BE2C (cell line): ENCODE measurements around the gene RSKR.
A peak's percentile ranks its signal among the peaks of the same experiment; 100 is the strongest.

ENCODE experiments used
- DNase-seq: peaks from one replicate; pipeline ENCODE4 v3.0.0-alpha.2; 2020
- H3K27me3 ChIP-seq: fragments of 250-450 bp; sonication (Bioruptor Pico); 2 replicates; pipeline ENCODE4 v1.5.1; 2020; ENCODE audit warnings: mild to moderate bottlenecking
- H3K36me3 ChIP-seq: fragments of 250-450 bp; sonication (Bioruptor Pico); 2 replicates; pipeline ENCODE4 v1.5.1; 2020; ENCODE audit warnings: mild to moderate bottlenecking
- H3K4me1 ChIP-seq: fragments of 250-450 bp; sonication (Bioruptor Pico); 2 replicates; pipeline ENCODE4 v1.5.1; 2020
- H3K4me3 ChIP-seq: 2 replicates; pipeline ENCODE4 v1.5.1; 2011; ENCODE audit warnings: low read depth, low read length
- H3K9me3 ChIP-seq: fragments of 250-450 bp; sonication (Bioruptor Pico); 2 replicates; pipeline ENCODE4 v1.5.1; 2020
- CTCF ChIP-seq: IDR thresholded peaks from 2 replicates; pipeline ENCODE4 v1.5.1; 2012; ENCODE audit warnings: mild to moderate bottlenecking, low read depth, low read length

RSKR gene

GRCh38 chr17:28571361-28572122 lies 42.4 kb downstream of the RSKR start, which contains the start of gene PIGS:
TSS of gene PIGS (minus strand) at chr17:28571524. CDS start at chr17:28571496, 28 bp downstream.
- H3K36me3 ChIP-seq = no peaks in the 10 kb centered on the region; the same call in 1 of the 2 replicates
- peak within 1 kb of the TSS; percentile 88 for H3K4me3 ChIP-seq
- no peak for TF ChIP-seq CTCF
- no peaks in the 10 kb centered on the region for H3K27me3 ChIP-seq
- H3K4me1 ChIP-seq = peaks cover 7% of the 10 kb centered on the region; the same call in 1 of the 2 replicates
- H3K9me3 ChIP-seq = no peaks in the 10 kb centered on the region
- DNase-seq = peak; percentile 93

GRCh38 chr17:28570716-28571360 lies 43.1 kb downstream of the RSKR start:
- DNase-seq = peak; percentile 48
- Histone ChIP-seq H3K9me3 (no peaks in the 10 kb centered on the region), H3K4me1 (peaks cover 4% of the 10 kb centered on the region; the same call in 1 of the 2 replicates), H3K36me3 (no peaks in the 10 kb centered on the region; the same call in 1 of the 2 replicates), H3K4me3 (peak overlapping the region; percentile 88), H3K27me3 (no peaks in the 10 kb centered on the region)
- TF ChIP-seq CTCF = no peak

GRCh38 chr17:28569446-28569845 lies 44.5 kb downstream of the RSKR start:
- no peak for TF ChIP-seq CTCF
- Histone ChIP-seq H3K4me1 (no peaks in the 10 kb centered on the region), H3K27me3 (no peaks in the 10 kb centered on the region), H3K9me3 (no peaks in the 10 kb centered on the region), H3K4me3 (peak overlapping the region; percentile 88), H3K36me3 (no peaks in the 10 kb centered on the region; the same call in 1 of the 2 replicates)
- no peak for DNase-seq

- no peak for DNase-seq
- Histone ChIP-seq H3K36me3 (no peaks in the 10 kb centered on the region; the same call in 1 of the 2 replicates), H3K27me3 (no peaks in the 10 kb centered on the region), H3K4me1 (no peaks in the 10 kb centered on the region), H3K9me3 (no peaks in the 10 kb centered on the region), H3K4me3 (no peak overlapping the region)
- no peak for TF ChIP-seq CTCF
These were observed 46.4 kb downstream of the RSKR start for GRCh38 chr17:28567604-28568003.

- Histone ChIP-seq H3K36me3 (peaks cover 3% of the 10 kb centered on the region; the same call in 1 of the 2 replicates), H3K4me1 (no peaks in the 10 kb centered on the region), H3K4me3 (no peak overlapping the region), H3K27me3 (no peaks in the 10 kb centered on the region), H3K9me3 (no peaks in the 10 kb centered on the region)
- TF ChIP-seq CTCF = no peak
- no peak for DNase-seq
These were observed 50.5 kb downstream of the RSKR start for GRCh38 chr17:28563475-28563874.
